ENCODE measurements around the gene HDLBP. TPM values are rescaled to one million over a fixed set of nuclear protein-coding genes. Genes with fewer than 3 reads are reported as not detected.
"Not testable (repeated sequence)": the region's sequence is repeated elsewhere in the genome, so short reads cannot be mapped to it uniquely, and the experiment has no call there.

The HDLBP gene
- polyA plus RNA-seq, 3 donors: 50.4 to 73.1 (median 69.9) TPM

DNA sequence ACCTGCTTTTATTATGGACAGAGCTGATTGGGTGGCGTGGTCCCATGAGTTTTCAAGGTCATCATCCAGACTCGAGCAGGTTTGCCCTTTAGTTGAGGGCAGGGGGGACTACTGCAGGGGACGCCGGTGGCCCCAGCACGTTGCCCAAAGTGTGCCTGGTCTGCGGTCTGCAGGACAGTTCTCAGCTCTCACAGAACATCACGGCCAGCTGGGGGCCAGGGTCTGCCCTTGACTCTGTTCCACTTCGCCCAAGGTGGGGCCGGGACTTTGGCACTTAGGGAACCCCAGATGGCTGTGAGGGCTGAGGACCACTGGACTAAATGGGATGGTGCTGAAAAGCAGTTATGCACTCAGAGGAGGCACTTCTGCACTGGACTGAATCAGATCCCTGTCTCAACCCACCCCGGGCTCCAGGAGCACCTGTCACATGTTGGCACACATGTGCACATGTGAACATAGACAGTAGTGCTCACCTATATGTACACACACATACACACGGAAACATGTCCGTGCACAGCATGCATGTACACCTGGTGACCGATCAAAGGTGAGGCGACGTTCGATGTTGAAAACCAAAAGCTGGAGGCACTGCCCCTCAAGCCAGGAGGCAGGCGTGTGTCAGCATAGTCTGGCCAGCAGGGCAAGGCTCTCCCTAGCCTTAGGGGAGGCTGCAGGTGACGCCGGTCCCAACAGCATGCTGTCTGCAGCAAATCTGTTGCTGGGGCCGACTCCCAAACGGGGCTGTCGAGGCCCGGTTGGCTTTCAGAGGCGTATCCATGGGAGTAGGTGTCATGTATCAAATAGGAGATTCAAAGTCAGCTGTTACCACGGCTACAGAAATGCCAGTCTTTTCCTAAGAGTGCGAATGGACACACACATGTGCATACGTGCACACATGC is 116.8 kb downstream of the HDLBP start:
- Histone ChIP-seq H3K4me2 (replicated peaks; ENCODE audit: extremely low read depth, low read length, poor library complexity, severe bottlenecking) (no peak overlapping the region), H3K9me3 (replicated peaks in 1 of 2; ENCODE audit: control insufficient read depth in 1 of 2, insufficient read depth in 1 of 2, low read length in 2 of 2) (no peaks in the 10 kb centered on the region), H4K20me1 (ENCODE audit: insufficient read depth, low read length) (no peaks in the 10 kb centered on the region), H2AFZ (ENCODE audit: insufficient read depth, low read depth, low read length, poor library complexity, severe bottlenecking) (no peak overlapping the region), H3K79me2 (ENCODE audit: insufficient read depth, low read length) (no peaks in the 10 kb centered on the region), H3K4me3 (replicated peaks in 1 of 3; ENCODE audit: low read depth in 2 of 3, low read length in 3 of 3) (no peak overlapping the region), H3K36me3 (replicated peaks in 1 of 2; ENCODE audit: control insufficient read depth in 1 of 2, insufficient read depth in 2 of 2, low read length in 2 of 2) (no peaks in the 10 kb centered on the region), H3K4me1 (ENCODE audit: control insufficient read depth in 1 of 2, insufficient read depth in 2 of 2, low read length in 2 of 2) (peaks cover 3 to 8% of the 10 kb centered on the region in 2 donors), H3K27me3 (ENCODE audit: control insufficient read depth in 2 of 2, insufficient read depth in 2 of 2, low read length in 2 of 2) (no peaks in the 10 kb centered on the region), H3K27ac (ENCODE audit: low read depth in 1 of 2, low read length in 2 of 2) (no peak overlapping the region), H3K9ac (ENCODE audit: insufficient read depth, low read length, poor library complexity, severe bottlenecking) (no peak overlapping the region)
- DNase-seq: no peak
- H3K4me1 Mint-ChIP-seq: peaks cover 9% of the 10 kb centered on the region
- 89% methylated on average over 26 of the region's 27 CpGs for WGBS (ENCODE audit: insufficient coverage)
- H3K36me3 Mint-ChIP-seq: no peaks in the 10 kb centered on the region
- H3K9me3 Mint-ChIP-seq: no peaks in the 10 kb centered on the region
- intact Hi-C loops (cut with micrococcal nuclease): no loop called here
- no peak for TF ChIP-seq CTCF (IDR thresholded peaks at IDR 0.05)
- no peak overlapping the region for H3K27ac Mint-ChIP-seq
- no peak overlapping the region for H3K4me3 Mint-ChIP-seq
- peaks cover 0 to 4% (median 1%) of the 10 kb centered on the region in 3 donors for H3K27me3 Mint-ChIP-seq (ENCODE audit: low read depth in 3 of 3)

GRCh38 chr2:241197947-241198346 is 117.5 kb downstream of the HDLBP start:
- H3K9ac ChIP-seq (ENCODE audit: insufficient read depth, low read length, poor library complexity, severe bottlenecking): no peak overlapping the region
- no peaks in the 10 kb centered on the region for H3K27me3 ChIP-seq (ENCODE audit: control insufficient read depth in 2 of 2, insufficient read depth in 2 of 2, low read length in 2 of 2)
- H3K4me1 Mint-ChIP-seq: peaks cover 9% of the 10 kb centered on the region
- H3K27ac ChIP-seq (ENCODE audit: low read depth in 1 of 2, low read length in 2 of 2): no peak overlapping the region
- 96% methylated on average over 4 of the region's 6 CpGs for WGBS (ENCODE audit: insufficient coverage)
- H3K36me3 Mint-ChIP-seq: no peaks in the 10 kb centered on the region
- H3K4me2 ChIP-seq (replicated peaks; ENCODE audit: extremely low read depth, low read length, poor library complexity, severe bottlenecking): no peak overlapping the region
- intact Hi-C loops (cut with micrococcal nuclease): no loop called here
- H2AFZ ChIP-seq (ENCODE audit: insufficient read depth, low read depth, low read length, poor library complexity, severe bottlenecking): no peak overlapping the region
- H3K9me3 Mint-ChIP-seq: no peaks in the 10 kb centered on the region
- H3K79me2 ChIP-seq (ENCODE audit: insufficient read depth, low read length): no peaks in the 10 kb centered on the region
- peaks cover 3 to 8% of the 10 kb centered on the region in 2 donors for H3K4me1 ChIP-seq (ENCODE audit: control insufficient read depth in 1 of 2, insufficient read depth in 2 of 2, low read length in 2 of 2)
- H3K9me3 ChIP-seq (replicated peaks in 1 of 2; ENCODE audit: control insufficient read depth in 1 of 2, insufficient read depth in 1 of 2, low read length in 2 of 2): no peaks in the 10 kb centered on the region
- no peaks in the 10 kb centered on the region for H4K20me1 ChIP-seq (ENCODE audit: insufficient read depth, low read length)
- H3K27ac Mint-ChIP-seq: no peak overlapping the region
- DNase-seq: no peak
- H3K4me3 Mint-ChIP-seq: no peak overlapping the region
- no peak for TF ChIP-seq CTCF (IDR thresholded peaks at IDR 0.05)
- peaks cover 0 to 4% (median 1%) of the 10 kb centered on the region in 3 donors for H3K27me3 Mint-ChIP-seq (ENCODE audit: low read depth in 3 of 3)
- H3K36me3 ChIP-seq (replicated peaks in 1 of 2; ENCODE audit: control insufficient read depth in 1 of 2, insufficient read depth in 2 of 2, low read length in 2 of 2): no peaks in the 10 kb centered on the region
- no peak overlapping the region for H3K4me3 ChIP-seq (replicated peaks in 1 of 3; ENCODE audit: low read depth in 2 of 3, low read length in 3 of 3)

DNA sequence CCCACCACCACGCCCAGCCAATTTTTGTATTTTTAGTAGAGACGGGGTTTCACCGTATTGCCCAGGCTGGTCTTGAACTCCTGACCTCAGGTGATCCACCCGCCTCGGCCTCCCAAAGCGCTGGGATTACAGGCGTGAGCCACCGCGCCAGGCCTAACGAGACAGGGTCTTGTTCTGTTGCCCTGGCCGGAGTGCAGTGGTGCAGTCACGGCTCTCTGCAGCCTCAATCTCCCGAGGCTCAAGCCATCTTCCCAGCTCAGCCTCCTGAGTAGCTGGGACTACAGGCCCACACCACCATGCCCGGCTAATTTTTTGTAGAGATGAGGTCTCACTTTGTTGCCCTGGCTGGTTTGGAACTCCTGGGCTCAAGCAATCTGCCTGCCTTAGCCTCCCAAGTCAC is 118.2 kb downstream of the HDLBP start:
- H3K79me2 ChIP-seq (ENCODE audit: insufficient read depth, low read length); H3K27ac ChIP-seq (ENCODE audit: low read depth in 1 of 2, low read length in 2 of 2); H3K4me1 ChIP-seq (ENCODE audit: control insufficient read depth in 1 of 2, insufficient read depth in 2 of 2, low read length in 2 of 2); DNase-seq; H3K9me3 Mint-ChIP-seq; H3K9me3 ChIP-seq (replicated peaks in 1 of 2; ENCODE audit: control insufficient read depth in 1 of 2, insufficient read depth in 1 of 2, low read length in 2 of 2); H2AFZ ChIP-seq (ENCODE audit: insufficient read depth, low read depth, low read length, poor library complexity, severe bottlenecking); H3K4me3 ChIP-seq (replicated peaks in 1 of 3; ENCODE audit: low read depth in 2 of 3, low read length in 3 of 3); H3K4me1 Mint-ChIP-seq; H3K4me3 Mint-ChIP-seq; H3K9ac ChIP-seq (ENCODE audit: insufficient read depth, low read length, poor library complexity, severe bottlenecking); H3K4me2 ChIP-seq (replicated peaks; ENCODE audit: extremely low read depth, low read length, poor library complexity, severe bottlenecking); intact Hi-C loops (cut with micrococcal nuclease); H3K27me3 ChIP-seq (ENCODE audit: control insufficient read depth in 2 of 2, insufficient read depth in 2 of 2, low read length in 2 of 2); H3K36me3 Mint-ChIP-seq; H4K20me1 ChIP-seq (ENCODE audit: insufficient read depth, low read length); H3K36me3 ChIP-seq (replicated peaks in 1 of 2; ENCODE audit: control insufficient read depth in 1 of 2, insufficient read depth in 2 of 2, low read length in 2 of 2); H3K27me3 Mint-ChIP-seq (ENCODE audit: low read depth in 3 of 3): not testable (repeated sequence)
- peak overlapping the region in 1 of 7 donors; percentile 10 for H3K27ac Mint-ChIP-seq
- 93% methylated on average over 8 of the region's 14 CpGs for WGBS (ENCODE audit: insufficient coverage)
